ENCODE results near the gene COPS3.

GRCh38 chr17:17246879-17247278 lies 34.2 kb downstream of the COPS3 start:
- TF ChIP-seq, protein P1, sequence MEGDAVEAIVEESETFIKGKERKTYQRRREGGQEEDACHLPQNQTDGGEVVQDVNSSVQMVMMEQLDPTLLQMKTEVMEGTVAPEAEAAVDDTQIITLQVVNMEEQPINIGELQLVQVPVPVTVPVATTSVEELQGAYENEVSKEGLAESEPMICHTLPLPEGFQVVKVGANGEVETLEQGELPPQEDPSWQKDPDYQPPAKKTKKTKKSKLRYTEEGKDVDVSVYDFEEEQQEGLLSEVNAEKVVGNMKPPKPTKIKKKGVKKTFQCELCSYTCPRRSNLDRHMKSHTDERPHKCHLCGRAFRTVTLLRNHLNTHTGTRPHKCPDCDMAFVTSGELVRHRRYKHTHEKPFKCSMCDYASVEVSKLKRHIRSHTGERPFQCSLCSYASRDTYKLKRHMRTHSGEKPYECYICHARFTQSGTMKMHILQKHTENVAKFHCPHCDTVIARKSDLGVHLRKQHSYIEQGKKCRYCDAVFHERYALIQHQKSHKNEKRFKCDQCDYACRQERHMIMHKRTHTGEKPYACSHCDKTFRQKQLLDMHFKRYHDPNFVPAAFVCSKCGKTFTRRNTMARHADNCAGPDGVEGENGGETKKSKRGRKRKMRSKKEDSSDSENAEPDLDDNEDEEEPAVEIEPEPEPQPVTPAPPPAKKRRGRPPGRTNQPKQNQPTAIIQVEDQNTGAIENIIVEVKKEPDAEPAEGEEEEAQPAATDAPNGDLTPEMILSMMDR (IDR thresholded peaks at IDR 0.05 in 8 of 11, conservative IDR thresholded peaks at IDR 0.05 in 3 of 11), result no peak
- TF ChIP-seq POLR2A (IDR thresholded peaks at IDR 0.05) (no peak), POLR2AphosphoS5 (IDR thresholded peaks at IDR 0.05) (no peak)
